GM13977 (cell line): ENCODE results near the gene TEX264.
A peak's percentile ranks its signal among the peaks of the same experiment; 100 is the strongest.

ENCODE experiments used
- DNase-seq: peaks from one replicate; pipeline ENCODE4 v3.0.0; 2012; ENCODE audit warnings: low spot score
- CTCF ChIP-seq: IDR thresholded peaks from 2 replicates; pipeline ENCODE4 v1.5.1; 2012; ENCODE audit warnings: mild to moderate bottlenecking, control low read depth; ENCODE audit not compliant: insufficient read depth; ENCODE audit errors: extremely low read depth, missing control alignments
- in situ Hi-C: fragments of 300-500 bp; cut with MboI; formaldehyde crosslinking; loops from one replicate; pipeline ENCODE4 v1.12.0; 2022; ENCODE audit warnings: low sequenced_read_pairs, low pct_unique_long_range_greater_than_20kb, mixed read lengths, inconsistent platforms; ENCODE audit not compliant: unreplicated experiment

Gene TEX264

GRCh38 chr3:51683566-51683965 is 12.5 kb downstream of the TEX264 start:
- in situ Hi-C loops: loop anchor here (25.0 kb wide), 1 partner anchor 1071 kb away; the partner anchor contains the start of genes CISH and MAPKAPK3

GRCh38 chr3:51684971-51685751 is 14.1 kb downstream of the TEX264 start:
- in situ Hi-C loops: loop anchor here (25.0 kb wide), 1 partner anchor 1073 kb away; the partner anchor contains the start of genes CISH and MAPKAPK3
- TF ChIP-seq CTCF: no peak
- no peak for DNase-seq

More at GRCh38 chr3:51683566-51683965, 12.5 kb downstream of the TEX264 start:
- TF ChIP-seq CTCF: no peak
- DNase-seq: no peak

GRCh38 chr3:51686056-51686455 is 15.0 kb downstream of the TEX264 start:
- DNase-seq: no peak
- no peak for TF ChIP-seq CTCF
- in situ Hi-C loops: loop anchor here (25.0 kb wide), 1 partner anchor 1074 kb away; the partner anchor contains the start of genes CISH and MAPKAPK3

- in situ Hi-C loops: loop anchor here (25.0 kb wide), 1 partner anchor 1074 kb away; the partner anchor contains the start of genes CISH and MAPKAPK3
- DNase-seq: peak; percentile 64
- TF ChIP-seq CTCF: no peak
Observed at GRCh38 chr3:51686512-51687215, 15.6 kb downstream of the TEX264 start.

GRCh38 chr3:51687431-51688205 is 16.6 kb downstream of the TEX264 start:
- in situ Hi-C loops: loop anchor here (25.0 kb wide), 1 partner anchor 1075 kb away; the partner anchor contains the start of genes CISH and MAPKAPK3
- TF ChIP-seq CTCF: no peak
- DNase-seq: no peak

GRCh38 chr3:51688206-51688600 is 17.2 kb downstream of the TEX264 start:
- DNase-seq: no peak
- TF ChIP-seq CTCF: no peak
- in situ Hi-C loops: loop anchor here (25.0 kb wide), 1 partner anchor 1076 kb away; the partner anchor contains the start of genes CISH and MAPKAPK3
